ENCODE data around the gene HACD2. TPM values are rescaled to one million over a fixed set of nuclear protein-coding genes. Genes with fewer than 3 reads are reported as not detected.

The HACD2 gene
- total RNA-seq, 3 donors from 2014 or later = 20.6 to 27.5 (median 26.8) TPM

Other genes with a start within 250 kb of the HACD2 start
- gene ADCY5, start 136.0 kb downstream of the HACD2 start, total RNA-seq = under 1 TPM in 2 of 3 donors, not detected in 1; 0.05 to 0.13 TPM